OCI-LY3 (cell line): Measurements from ENCODE around the gene NBR1.

Experiments used
- H2AFZ ChIP-seq: fragments of 200-600, 300-600 bp; shearing (Covaris generic); 2 replicates; pipeline ENCODE4 v1.6.0; 2014; ENCODE audit warnings: antibody characterized with exemption, low read depth, low read length
- H3K27ac ChIP-seq: fragments of 200-600, 300-600 bp; sonication (generic); 2 replicates; pipeline ENCODE4 v1.5.1; 2014; ENCODE audit warnings: mild to moderate bottlenecking, low read length, moderate library complexity, mixed read lengths
- H3K27me3 ChIP-seq: fragments of 200-600, 300-600 bp; sonication (generic); 2 replicates; pipeline ENCODE4 v1.6.1; 2014; ENCODE audit warnings: low read depth, low read length, mixed read lengths
- H3K36me3 ChIP-seq: fragments of 200-600, 300-600 bp; sonication (generic); replicated peaks from 2 replicates; pipeline ENCODE3; 2014; ENCODE audit warnings: low read depth, low read length, mixed read lengths
- H3K4me1 ChIP-seq: fragments of 300-600, 200-600 bp; sonication (generic); 2 replicates; pipeline ENCODE4 v1.6.1; 2014; ENCODE audit warnings: low read length, mixed read lengths
- H3K4me2 ChIP-seq: fragments of 200-600, 300-600 bp; sonication (generic); 2 replicates; pipeline ENCODE4 v1.6.1; 2014; ENCODE audit warnings: low read length, mixed read lengths
- H3K4me3 ChIP-seq: fragments of 300-600, 200-600 bp; sonication (generic); 2 replicates; pipeline ENCODE4 v1.5.1; 2014; ENCODE audit warnings: antibody characterized with exemption, mild to moderate bottlenecking, low read length, moderate library complexity
- H3K79me2 ChIP-seq: fragments of 300-600, 200-600 bp; shearing (Covaris generic); 2 replicates; pipeline ENCODE4 v1.6.1; 2014; ENCODE audit warnings: mild to moderate bottlenecking, low read length, mixed read lengths
- H3K9ac ChIP-seq: fragments of 300-600, 200-600 bp; shearing (Covaris generic); 2 replicates; pipeline ENCODE4 v1.6.0; 2014; ENCODE audit warnings: mild to moderate bottlenecking, low read length, moderate library complexity
- H3K9me3 ChIP-seq: fragments of 200-600, 300-600 bp; shearing (Covaris generic); 2 replicates; pipeline ENCODE4 v1.6.1; 2014; ENCODE audit warnings: low read length, mixed read lengths; ENCODE audit not compliant: insufficient read depth
- H4K20me1 ChIP-seq: fragments of 200-600, 300-600 bp; sonication (generic); 2 replicates; pipeline ENCODE4 v1.6.1; 2016; ENCODE audit warnings: low read length, mixed read lengths; ENCODE audit not compliant: insufficient read depth
- CTCF ChIP-seq: fragments of 200-600, 300-600 bp; sonication (generic); IDR thresholded peaks from 2 replicates; pipeline ENCODE4 v1.5.1; 2014; ENCODE audit warnings: antibody characterized with exemption, low read length, low read depth
- EZH2phosphoT487 ChIP-seq: fragments of 200-600 bp; shearing (Covaris generic); IDR thresholded peaks from 2 replicates; pipeline ENCODE4 v1.6.1; 2018; ENCODE audit warnings: antibody characterized with exemption, mixed run types, low read depth

NBR1 gene

GRCh38 chr17:43170766-43171585, at the start of gene NBR1:
Gene NBR1, plus strand, starts transcription at chr17:43171214. Its CDS starts 4,586 bp downstream, at chr17:43175800.
- Histone ChIP-seq H3K4me1 (peaks cover 15% of the 10 kb centered on the region), H3K9ac (peak within 1 kb of the TSS; percentile 91), H3K27me3 (no peaks in the 10 kb centered on the region), H3K27ac (peak within 1 kb of the TSS; percentile 92), H3K4me2 (peak within 1 kb of the TSS; percentile 93), H3K9me3 (no peaks in the 10 kb centered on the region), H4K20me1 (no peaks in the 10 kb centered on the region), H2AFZ (peak within 1 kb of the TSS; percentile 69), H3K36me3 (peaks cover under 1% of the 10 kb centered on the region), H3K79me2 (peaks cover 38% of the 10 kb centered on the region), H3K4me3 (peak within 1 kb of the TSS; percentile 90)
- TF ChIP-seq CTCF (0 out of 2 replicates have a peak, but pooled peaks have one; percentile 14), EZH2phosphoT487 (no peak)

- no peaks in the 10 kb centered on the region for H3K27me3 ChIP-seq
- no peaks in the 10 kb centered on the region for H3K36me3 ChIP-seq
- H3K4me3 ChIP-seq, result peak within 1 kb of the TSS; percentile 92
- H2AFZ ChIP-seq, result peak within 1 kb of the TSS; percentile 47; the same call in 1 of the 2 replicates
- peak within 1 kb of the TSS; percentile 67 for H3K27ac ChIP-seq
- no peaks in the 10 kb centered on the region for H4K20me1 ChIP-seq
- H3K9ac ChIP-seq, result peak within 1 kb of the TSS; percentile 92
- H3K4me2 ChIP-seq, result peak within 1 kb of the TSS; percentile 95
- H3K4me1 ChIP-seq, result peaks cover 10% of the 10 kb centered on the region
- peaks cover 38% of the 10 kb centered on the region for H3K79me2 ChIP-seq
- TF ChIP-seq EZH2phosphoT487 (no peak), CTCF (no peak)
- no peaks in the 10 kb centered on the region for H3K9me3 ChIP-seq
Observed at GRCh38 chr17:43125133-43125966, 45.7 kb upstream of the NBR1 start, which contains the start of gene BRCA1. Gene BRCA1, minus strand, starts transcription at chr17:43125364. Its CDS starts 1,268 bp downstream, at chr17:43124096.

- H3K4me1 ChIP-seq, result peaks cover 10% of the 10 kb centered on the region
- H3K79me2 ChIP-seq, result peaks cover 38% of the 10 kb centered on the region
- H3K36me3 ChIP-seq, result no peaks in the 10 kb centered on the region
- peak overlapping the region; percentile 28 for H3K27ac ChIP-seq
- H4K20me1 ChIP-seq, result no peaks in the 10 kb centered on the region
- TF ChIP-seq CTCF, result no peak
- no peak for TF ChIP-seq EZH2phosphoT487
- peak overlapping the region; percentile 86 for H3K4me2 ChIP-seq
- H3K9ac ChIP-seq, result peak overlapping the region; percentile 75
- no peaks in the 10 kb centered on the region for H3K27me3 ChIP-seq
- peak overlapping the region; percentile 92 for H3K4me3 ChIP-seq
- H2AFZ ChIP-seq, result no peak overlapping the region
- H3K9me3 ChIP-seq, result no peaks in the 10 kb centered on the region
Observed at GRCh38 chr17:43125967-43126910, 44.8 kb upstream of the NBR1 start.
